GM18907 (cell line): Measurements from ENCODE around the gene PRRC2B.
A peak's percentile ranks its signal among the peaks of the same experiment; 100 is the strongest.
"Not testable (repeated sequence)": the region's sequence is repeated elsewhere in the genome, so short reads cannot be mapped to it uniquely, and the experiment has no call there.

ENCODE experiments used
- ATAC-seq: cut with Tn5 transposase; IDR thresholded peaks from one replicate; pipeline ENCODE4 v1.9.1; 2021; ENCODE audit warnings: mild to moderate bottlenecking, moderate library complexity; ENCODE audit not compliant: unreplicated experiment

PRRC2B gene

DNA sequence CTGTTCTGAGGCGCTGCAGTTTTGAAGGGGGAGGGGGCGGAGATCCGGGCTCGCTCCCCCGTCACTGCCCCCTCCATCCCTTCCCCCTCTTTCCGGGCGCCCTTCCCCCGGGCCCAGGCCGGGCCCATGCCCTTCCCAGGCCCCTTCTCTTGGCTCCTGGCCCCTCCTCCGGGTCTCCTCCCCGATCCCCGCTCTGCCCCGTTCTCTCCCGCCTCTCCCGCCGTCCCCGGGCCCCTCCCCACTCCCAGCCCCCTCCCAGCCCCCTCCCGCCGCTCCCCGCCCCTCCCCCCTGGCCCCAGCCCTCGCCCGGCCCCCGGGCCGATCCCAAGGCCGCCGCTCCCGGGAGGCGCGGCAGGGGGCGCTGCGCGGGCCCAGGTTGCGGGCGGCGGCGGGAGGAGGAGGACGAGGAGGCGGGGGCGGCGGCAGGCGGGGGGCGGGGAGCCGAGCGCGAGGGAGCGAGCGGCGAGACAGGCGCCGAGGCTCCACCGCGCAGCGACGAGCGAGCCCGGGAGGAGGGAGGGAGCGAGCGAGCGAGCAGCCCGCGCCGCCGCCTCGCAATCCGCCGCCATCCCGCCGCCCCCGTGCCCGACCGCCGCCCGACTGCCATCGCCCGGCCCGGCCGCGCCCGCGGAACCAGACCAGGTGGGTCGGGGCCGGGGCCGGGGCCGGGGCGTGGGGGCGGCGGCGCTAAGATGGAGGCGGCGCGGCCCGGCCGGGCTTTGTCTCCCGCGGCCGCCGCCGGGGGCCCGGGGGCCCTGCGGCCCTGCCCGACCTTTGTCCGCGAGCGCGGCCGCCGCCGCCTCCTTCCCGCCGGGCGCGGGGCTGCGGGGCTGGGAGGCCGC is at the start of gene PRRC2B:
Gene PRRC2B (plus strand): TSS at position 465 of the 842 bp plus-strand sequence. CDS start 36,059 bp downstream, outside the sequence.
- ATAC-seq: peak; percentile 48

- ATAC-seq: not testable (repeated sequence)
These were observed 48.9 kb upstream of the PRRC2B start for GRCh38 chr9:131344931-131345535.

GRCh38 chr9:131346559-131346958 is 47.3 kb upstream of the PRRC2B start:
- no peak for ATAC-seq

DNA sequence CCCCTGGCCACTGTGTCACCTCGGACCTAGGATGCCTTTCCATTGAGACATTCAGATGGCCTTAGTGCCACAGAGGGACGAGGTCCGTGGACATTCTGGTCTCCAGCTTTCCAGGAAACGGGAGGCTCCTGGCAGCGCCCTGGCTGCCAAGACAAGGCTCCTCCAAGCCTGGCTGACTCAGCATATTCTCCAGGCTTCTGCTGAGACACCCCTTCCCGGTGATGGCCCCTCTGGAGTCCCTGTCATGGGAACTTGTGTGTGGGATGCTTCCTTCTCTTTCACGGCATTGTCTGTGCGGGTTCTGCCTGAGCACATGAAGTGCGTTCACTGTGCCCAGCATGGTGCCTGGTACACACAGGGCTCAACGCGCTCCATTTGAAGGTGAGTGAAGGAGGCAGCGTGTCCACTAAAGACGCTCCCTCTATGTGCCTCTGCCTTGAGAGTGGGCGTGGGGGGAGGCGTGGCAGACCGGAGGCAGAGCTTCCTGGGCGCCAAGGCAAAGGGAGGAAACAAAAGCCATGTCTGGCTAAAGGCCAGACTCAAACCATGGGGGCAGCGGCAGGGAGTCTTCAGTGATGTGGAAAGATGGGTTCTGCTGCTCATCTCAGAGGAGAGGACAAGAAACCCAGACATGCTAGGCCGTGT is 46.4 kb upstream of the PRRC2B start:
- no peak for ATAC-seq

- no peak for ATAC-seq
These were observed 45.0 kb upstream of the PRRC2B start for GRCh38 chr9:131348631-131349521.

- no peak for ATAC-seq
These were observed 44.4 kb upstream of the PRRC2B start for GRCh38 chr9:131349522-131349880.

- no peak for ATAC-seq
These were observed 43.9 kb upstream of the PRRC2B start for GRCh38 chr9:131349881-131350563.

DNA sequence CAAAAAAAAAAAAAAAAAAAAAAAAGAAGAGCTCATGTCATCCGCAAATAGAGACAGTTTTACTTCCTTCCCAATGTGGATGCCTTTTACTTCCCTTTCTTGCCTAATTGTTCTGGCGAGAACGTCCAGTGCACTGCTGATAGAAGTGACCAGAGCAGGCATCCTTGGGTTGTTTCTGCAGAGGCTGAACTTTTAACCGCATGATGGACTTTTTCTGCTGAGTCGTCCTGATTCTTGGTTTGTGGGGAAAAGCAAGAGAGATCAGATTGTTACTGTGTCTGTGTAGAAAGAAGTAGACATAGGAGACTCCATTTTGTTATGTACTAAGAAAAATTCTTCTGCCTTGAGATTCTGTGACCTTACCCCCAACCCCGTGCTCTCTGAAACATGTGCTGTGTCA is 37.4 kb upstream of the PRRC2B start:
- ATAC-seq: not testable (repeated sequence)

DNA sequence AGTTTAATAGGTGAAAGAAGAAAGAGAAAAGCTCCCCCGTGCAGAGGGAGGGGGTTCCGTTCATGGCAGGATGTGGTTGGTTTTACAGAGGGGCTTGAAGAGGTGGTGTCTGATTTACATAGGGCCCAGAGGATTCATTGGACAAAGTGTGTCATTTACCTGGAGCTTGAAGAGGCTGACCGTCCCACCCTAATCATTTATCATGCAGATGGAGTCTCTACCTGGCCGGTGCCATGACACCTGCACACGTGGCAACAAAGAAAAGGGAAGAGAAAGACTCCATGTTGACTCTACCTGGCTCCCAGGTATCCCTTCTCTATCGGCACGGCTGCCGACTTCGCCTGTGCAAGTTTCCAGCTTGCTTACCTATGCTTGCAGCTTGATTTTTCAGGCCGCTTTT is 35.3 kb upstream of the PRRC2B start:
- ATAC-seq: no peak

- no peak for ATAC-seq
These were observed 32.6 kb upstream of the PRRC2B start for GRCh38 chr9:131361202-131361833.

GRCh38 chr9:131365546-131365945 is 28.3 kb upstream of the PRRC2B start:
- no peak for ATAC-seq

- ATAC-seq: no peak
These were observed 27.0 kb upstream of the PRRC2B start for GRCh38 chr9:131366761-131367401.

DNA sequence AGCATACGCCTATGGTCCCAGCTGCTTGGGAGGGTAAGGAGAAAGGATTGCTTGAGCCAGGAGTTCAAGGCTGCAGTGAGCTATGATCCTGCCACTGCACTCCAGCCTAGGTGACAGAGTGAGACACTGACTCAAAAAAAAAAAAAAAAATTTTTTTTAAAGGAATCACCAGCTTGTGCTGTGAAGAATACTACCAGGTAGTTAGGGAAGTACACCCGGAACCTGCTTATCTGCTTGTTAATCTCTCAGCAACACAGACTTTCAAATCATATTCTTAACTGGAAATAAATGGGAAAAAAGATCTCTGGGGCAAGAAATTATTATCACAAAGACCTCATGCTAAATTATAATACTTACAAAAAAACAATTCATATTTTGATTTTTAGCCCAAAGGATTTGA is 26.4 kb upstream of the PRRC2B start:
- ATAC-seq: no peak

- no peak for ATAC-seq
These were observed 23.2 kb upstream of the PRRC2B start for GRCh38 chr9:131370638-131371037.

DNA sequence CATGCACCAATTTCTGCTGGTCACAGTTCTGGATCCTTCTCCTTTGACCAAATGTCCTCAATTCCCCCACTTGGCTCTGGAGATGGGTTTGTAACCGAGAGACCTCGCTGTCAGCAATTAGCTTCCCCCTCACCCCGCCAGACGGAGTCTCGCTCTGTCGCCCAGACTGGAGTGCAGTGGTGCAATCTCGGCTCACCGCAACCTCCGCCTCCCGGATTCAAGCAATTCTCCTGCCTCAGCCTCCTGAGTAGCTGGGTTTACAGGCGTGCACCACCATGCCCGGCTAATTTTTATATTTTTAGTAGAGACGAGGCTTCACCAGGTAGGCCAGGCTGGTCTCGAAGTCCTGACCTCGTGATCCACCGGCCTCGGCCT is 21.3 kb upstream of the PRRC2B start:
- not testable (repeated sequence) for ATAC-seq

DNA sequence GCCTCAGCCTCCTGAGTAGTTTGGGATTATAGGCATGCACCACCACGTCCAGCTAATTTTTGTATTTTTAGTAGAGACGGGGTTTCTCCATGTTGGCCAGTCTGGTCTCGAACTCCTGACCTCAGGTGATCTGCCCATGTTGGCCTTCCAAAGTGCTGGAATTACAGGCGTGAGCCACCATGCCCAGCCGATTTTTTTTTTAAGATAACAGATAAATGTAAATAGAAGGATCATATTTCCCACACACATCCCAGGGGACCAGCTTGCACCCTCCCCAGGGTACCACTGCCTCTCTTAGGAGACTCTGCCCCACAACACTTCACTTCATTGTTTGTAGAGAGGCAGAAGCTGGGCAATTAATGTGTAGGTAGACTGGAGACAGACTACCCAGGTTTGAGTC is 19.2 kb upstream of the PRRC2B start:
- ATAC-seq: not testable (repeated sequence)

DNA sequence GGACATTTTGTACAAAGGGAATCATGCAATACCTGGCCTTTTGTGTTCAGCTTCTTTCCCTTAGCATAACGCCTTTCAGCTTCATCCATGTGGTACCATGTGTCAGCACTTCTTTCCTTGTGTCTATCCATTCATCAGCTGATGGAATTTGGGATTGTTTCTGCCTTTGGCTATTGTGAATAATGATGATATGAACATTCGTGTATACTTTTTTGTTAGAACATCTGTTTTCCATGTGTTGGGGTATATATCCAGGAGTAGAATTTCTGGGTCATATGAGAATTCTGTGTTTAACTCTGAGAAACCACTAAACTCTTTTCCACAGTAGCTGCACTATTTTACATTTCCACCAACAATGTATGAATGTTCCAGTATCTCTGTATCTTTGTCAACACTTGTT is 14.8 kb upstream of the PRRC2B start:
- ATAC-seq: no peak

- ATAC-seq: no peak
These were observed 10.8 kb upstream of the PRRC2B start for GRCh38 chr9:131382850-131383729.
